Motor neuron (in vitro differentiated cells): Measurements from ENCODE around the gene HNRNPU. TPM values are rescaled to one million over a fixed set of nuclear protein-coding genes. Genes with fewer than 3 reads are reported as not detected.
A peak's percentile ranks its signal among the peaks of the same experiment; 100 is the strongest.

ENCODE experiments used
- ATAC-seq, 8 experiments: fragments of 200-7000 bp; cut with Tn5 transposase; replicated peaks in 6 of 8; 2 replicates each; pipeline ENCODE4 v1.8.0; 2021; ENCODE audit warnings: mild to moderate bottlenecking in 8 of 8, moderate library complexity in 8 of 8
- H3K27ac ChIP-seq, 2 donors: fragments of 250-450 bp; sonication (Bioruptor Pico); 2 replicates each; pipeline ENCODE4 v1.9.0; 2021; ENCODE audit warnings: antibody characterized with exemption in 2 of 2, mild to moderate bottlenecking in 2 of 2, moderate library complexity in 1 of 2
- H3K4me1 ChIP-seq, 2 donors: fragments of 250-450 bp; sonication (Bioruptor Pico); replicated peaks in 1 of 2; 2 replicates each; pipeline ENCODE4 v1.6.1; 2021; ENCODE audit warnings: antibody characterized with exemption in 2 of 2, mild to moderate bottlenecking in 2 of 2, moderate library complexity in 1 of 2
- H3K4me3 ChIP-seq, 5 donors: fragments of 250-450 bp; sonication (Bioruptor Pico); 2 replicates each; pipeline ENCODE4 v1.9.0; 2021; ENCODE audit warnings: antibody characterized with exemption in 5 of 5, mild to moderate bottlenecking in 5 of 5, moderate library complexity in 4 of 5
- WGBS, 10 experiments: fragments of 450-650 bp; shearing (Covaris generic); methylation state at CpG; one replicate each; pipeline ENCODE4 v1.0.0; 2022; 5-methylcytosine and 5-hydroxymethylcytosine counted together
- in situ Hi-C, 9 experiments: fragments of 400-800 bp; cut with MboI; loops; one replicate each; pipeline ENCODE4 v1.15.0; 2021; ENCODE audit warnings: low sequenced_read_pairs in 9 of 9, low pct_unique_long_range_greater_than_20kb in 2 of 9; ENCODE audit not compliant: unreplicated experiment in 9 of 9
- total RNA-seq, 8 experiments: library from RNA; unstranded; fragments of 300-600 nt; gene quantifications; 2 replicates each; pipeline versions ENCODE4 v1.2.3 to v1.2.4, GENCODE V29; 2022

Gene HNRNPU
- total RNA-seq, 8 experiments from 2014 or later, result 243 to 657 (median 314) TPM

- Histone ChIP-seq H3K4me1 (peaks cover 18 to 37% of the 10 kb centered on the region in 2 donors), H3K27ac (no peak overlapping the region), H3K4me3 (peak overlapping the region; percentile 61 to 94 (median 86))
- in situ Hi-C loops, result loop anchor here in 2 of 9 experiments (25.0 kb wide), 1 partner anchor 176 kb away; no protein-coding TSS in a partner anchor
- 0 to 18% (median 5%) methylated on average over 1 to 2 of the region's 2 CpGs; no CpG with 5 or more reads in 2 of the 10 experiments for WGBS, 10 experiments
- no peak for ATAC-seq
Observed at GRCh38 chr1:244860914-244861610, 3.3 kb downstream of the HNRNPU start.

- Histone ChIP-seq H3K4me1 (peaks cover 9 to 27% of the 10 kb centered on the region in 2 donors), H3K27ac (no peak overlapping the region), H3K4me3 (no peak overlapping the region)
- in situ Hi-C loops, result loop anchor here in 2 of 9 experiments (25.0 kb wide), 1 partner anchor 177 kb away; no protein-coding TSS in a partner anchor
- WGBS, 10 experiments, result 22 to 96% (median 84%) methylated on average over 1 to 9 of the region's 9 CpGs
- ATAC-seq, result no peak
Observed at GRCh38 chr1:244860078-244860477, 4.3 kb downstream of the HNRNPU start.

GRCh38 chr1:244858357-244858756 lies 6.0 kb downstream of the HNRNPU start:
- Histone ChIP-seq H3K27ac (no peak overlapping the region), H3K4me3 (no peak overlapping the region), H3K4me1 (peaks cover 9 to 27% of the 10 kb centered on the region in 2 donors)
- no peak for ATAC-seq
- WGBS, 10 experiments, result 57 to 100% (median 89%) methylated on average over 1 of the region's 1 CpG; no CpG with 5 or more reads in 3 of the 10 experiments
- in situ Hi-C loops, result loop anchor here in 2 of 9 experiments (25.0 kb wide), 1 partner anchor 179 kb away; no protein-coding TSS in a partner anchor

- no peak for ATAC-seq
- WGBS, 10 experiments, result 34 to 100% (median 84%) methylated on average over 1 to 3 of the region's 3 CpGs; no CpG with 5 or more reads in 1 of the 10 experiments
Observed at GRCh38 chr1:244857761-244858160, 6.6 kb downstream of the HNRNPU start.

GRCh38 chr1:244854865-244855578 lies 9.3 kb downstream of the HNRNPU start:
- 50 to 97% (median 91%) methylated on average over 2 to 7 of the region's 7 CpGs; no CpG with 5 or more reads in 1 of the 10 experiments for whole genome bisulfite sequencing, 10 experiments
- Histone ChIP-seq H3K4me3 (no peak overlapping the region), H3K4me1 (peaks cover 4 to 10% of the 10 kb centered on the region in 2 donors), H3K27ac (no peak overlapping the region)
- no peak for ATAC-seq
- in situ Hi-C loops, result loop anchor here in 2 of 9 experiments (25.0 kb wide), 1 partner anchor 182 kb away; no protein-coding TSS in a partner anchor

More at GRCh38 chr1:244857761-244858160, 6.6 kb downstream of the HNRNPU start:
- Histone ChIP-seq H3K4me3 (no peak overlapping the region), H3K4me1 (peaks cover 9 to 27% of the 10 kb centered on the region in 2 donors), H3K27ac (no peak overlapping the region)
- in situ Hi-C loops, result loop anchor here in 2 of 9 experiments (25.0 kb wide), 1 partner anchor 180 kb away; no protein-coding TSS in a partner anchor

GRCh38 chr1:244854166-244854565 lies 10.2 kb downstream of the HNRNPU start:
- Histone ChIP-seq H3K27ac (no peak overlapping the region), H3K4me3 (no peak overlapping the region), H3K4me1 (peaks cover 0 to 2% of the 10 kb centered on the region in 2 donors)
- ATAC-seq, result no peak
- WGBS, 10 experiments, result 77 to 100% (median 90%) methylated on average over 2 to 5 of the region's 5 CpGs
- in situ Hi-C loops, result loop anchor here in 2 of 9 experiments (25.0 kb wide), 1 partner anchor 183 kb away; no protein-coding TSS in a partner anchor

GRCh38 chr1:244852694-244853093 lies 11.6 kb downstream of the HNRNPU start:
- WGBS, 10 experiments, result 17 to 100% (median 100%) methylated on average over 1 of the region's 1 CpG; no CpG with 5 or more reads in 2 of the 10 experiments
- H3K4me3 ChIP-seq, result no peak overlapping the region
- H3K4me1 ChIP-seq, result no peaks in the 10 kb centered on the region
- no peak for ATAC-seq
- in situ Hi-C loops, result loop anchor here in 2 of 9 experiments (25.0 kb wide), 1 partner anchor 185 kb away; no protein-coding TSS in a partner anchor
- H3K27ac ChIP-seq, result no peak overlapping the region

- H3K4me1 ChIP-seq, result no peaks in the 10 kb centered on the region
- H3K4me3 ChIP-seq, result no peak overlapping the region
- 79 to 100% (median 94%) methylated on average over 3 to 4 of the region's 4 CpGs; no CpG with 5 or more reads in 1 of the 10 experiments for WGBS, 10 experiments
- in situ Hi-C loops, result loop anchor here in 2 of 9 experiments (25.0 kb wide), 1 partner anchor 186 kb away; no protein-coding TSS in a partner anchor
- ATAC-seq, result peak in 1 of 8 experiments; percentile 9
- H3K27ac ChIP-seq, result no peak overlapping the region
Observed at GRCh38 chr1:244851546-244852231, 12.7 kb downstream of the HNRNPU start.

GRCh38 chr1:244850896-244851295 lies 13.4 kb downstream of the HNRNPU start:
- no peaks in the 10 kb centered on the region for H3K4me1 ChIP-seq
- WGBS, 10 experiments, result 80 to 100% (median 100%) methylated on average over 1 to 2 of the region's 2 CpGs; no CpG with 5 or more reads in 4 of the 10 experiments
- ATAC-seq, result peak in 1 of 8 experiments; percentile 11
- H3K4me3 ChIP-seq, result no peak overlapping the region
- in situ Hi-C loops, result loop anchor here in 2 of 9 experiments (25.0 kb wide), 1 partner anchor 186 kb away; no protein-coding TSS in a partner anchor
- H3K27ac ChIP-seq, result no peak overlapping the region

- no peak for ATAC-seq
- Histone ChIP-seq H3K4me3 (no peak overlapping the region), H3K27ac (no peak overlapping the region), H3K4me1 (no peaks in the 10 kb centered on the region)
- WGBS, 10 experiments, result 20 to 100% (median 80%) methylated on average over 1 to 3 of the region's 3 CpGs; no CpG with 5 or more reads in 2 of the 10 experiments
- in situ Hi-C loops, result loop anchor here in 2 of 9 experiments (25.0 kb wide), 1 partner anchor 187 kb away; no protein-coding TSS in a partner anchor
Observed at GRCh38 chr1:244850099-244850852, 14.1 kb downstream of the HNRNPU start.

- 0 to 100% (median 80%) methylated on average over 1 of the region's 1 CpG; no CpG with 5 or more reads in 3 of the 10 experiments for WGBS, 10 experiments
- Histone ChIP-seq H3K4me1 (no peaks in the 10 kb centered on the region), H3K27ac (no peak overlapping the region), H3K4me3 (no peak overlapping the region)
- peak in 1 of 8 experiments; percentile 7 for ATAC-seq
- in situ Hi-C loops, result no loop called here
Observed at GRCh38 chr1:244849189-244849866, 15.0 kb downstream of the HNRNPU start.
